IMR-90 (cell line): ENCODE measurements around the gene TM4SF20. TPM values are rescaled to one million over a fixed set of nuclear protein-coding genes. Genes with fewer than 3 reads are reported as not detected.

Source experiments
- ATAC-seq: fragments of 200-7000 bp; cut with Tn5 transposase; 2 replicates; pipeline ENCODE4 v1.9.1; 2020; ENCODE audit warnings: low read depth, mild to moderate bottlenecking, moderate library complexity
- BruUV-seq: library from RNA; stranded (reverse); fragments of 400-500 nt; replicated peaks from 2 replicates; lab custom pipeline; 2021; lab: Mats Ljungman, UMichigan
- CTCF ChIA-PET: fragments of 300-600 bp; formaldehyde crosslinking; extraction: SDS; loops from one replicate; lab custom pipeline; 2021; ENCODE audit warnings: antibody characterized with exemption; lab: Yijun Ruan, JAX
- POLR2A ChIA-PET: fragments of 300-600 bp; sonication (Branson Sonifier 250); formaldehyde crosslinking; loops from one replicate; lab custom pipeline; 2022; ENCODE audit warnings: antibody characterized with exemption; ENCODE audit not compliant: unreplicated experiment; lab: Charles Lee
- DNase-seq: peaks from one replicate; pipeline ENCODE4 v3.0.0; 2013
- H2AFZ ChIP-seq: replicated peaks from 2 replicates; pipeline ENCODE3; 2013; ENCODE audit warnings: low read length, mild to moderate bottlenecking; ENCODE audit not compliant: poor library complexity
- H2AK5ac ChIP-seq: 2 replicates; pipeline ENCODE4 v1.6.1; 2013; ENCODE audit warnings: low read depth, low read length, inconsistent platforms
- H2AK9ac ChIP-seq: replicated peaks from 2 replicates; pipeline ENCODE3; 2013; ENCODE audit warnings: mild to moderate bottlenecking, low read depth, low read length, moderate library complexity; ENCODE audit not compliant: poor library complexity
- H2BK120ac ChIP-seq: 2 replicates; pipeline ENCODE4 v1.6.1; 2013; ENCODE audit warnings: low read depth, low read length, inconsistent platforms
- H2BK15ac ChIP-seq: 3 replicates; pipeline ENCODE4 v1.6.1; 2013; ENCODE audit warnings: low read depth, low read length, inconsistent platforms
- H2BK20ac ChIP-seq: 2 replicates; pipeline ENCODE4 v1.6.1; 2013; ENCODE audit warnings: low read depth, mild to moderate bottlenecking, inconsistent platforms, low read length, moderate library complexity
- H2BK5ac ChIP-seq: 2 replicates; pipeline ENCODE4 v1.6.1; 2013; ENCODE audit warnings: mild to moderate bottlenecking, low read depth, low read length, inconsistent platforms; ENCODE audit not compliant: poor library complexity, severe bottlenecking
- H3K14ac ChIP-seq: replicated peaks from 2 replicates; pipeline ENCODE4 v1.6.1; 2013; ENCODE audit warnings: low read depth, low read length, inconsistent platforms
- H3K18ac ChIP-seq: 2 replicates; pipeline ENCODE4 v1.6.1; 2013; ENCODE audit warnings: low read depth, low read length, control low read depth
- H3K23ac ChIP-seq: 2 replicates; pipeline ENCODE4 v1.6.1; 2013; ENCODE audit warnings: low read depth, low read length, inconsistent platforms
- H3K27ac ChIP-seq: 2 replicates; pipeline ENCODE4 v1.5.1; 2013; ENCODE audit warnings: mild to moderate bottlenecking, control low read depth, low read length; ENCODE audit not compliant: insufficient read depth
- H3K27me3 ChIP-seq: 2 replicates; pipeline ENCODE4 v1.6.1; 2013; ENCODE audit warnings: low read length; ENCODE audit not compliant: control insufficient read depth, insufficient read depth
- H3K36me3 ChIP-seq: 2 replicates; pipeline ENCODE4 v1.6.1; 2013; ENCODE audit warnings: low read length, mixed read lengths; ENCODE audit not compliant: control insufficient read depth, insufficient read depth
- H3K4ac ChIP-seq: 2 replicates; pipeline ENCODE4 v1.6.1; 2013; ENCODE audit warnings: low read depth, low read length, inconsistent platforms
- H3K4me1 ChIP-seq: 2 replicates; pipeline ENCODE4 v1.6.1; 2013; ENCODE audit warnings: low read length, mixed read lengths; ENCODE audit not compliant: control insufficient read depth, insufficient read depth
- H3K4me2 ChIP-seq: 2 replicates; pipeline ENCODE4 v1.6.1; 2013; ENCODE audit warnings: low read depth, mild to moderate bottlenecking, control low read depth, low read length, moderate library complexity
- H3K4me3 ChIP-seq: 2 replicates; pipeline ENCODE4 v1.5.1; 2013; ENCODE audit warnings: low read depth, mild to moderate bottlenecking, control low read depth, low read length, moderate library complexity; ENCODE audit not compliant: insufficient read depth
- H3K56ac ChIP-seq: 2 replicates; pipeline ENCODE4 v1.6.1; 2013; ENCODE audit warnings: low read length, inconsistent platforms; ENCODE audit not compliant: insufficient read depth; ENCODE audit errors: extremely low read depth
- H3K79me1 ChIP-seq, 2 experiments: 2 replicates each; pipeline ENCODE4 v1.6.1; 2013; ENCODE audit warnings: low read length in 2 of 2, inconsistent platforms in 1 of 2, low read depth in 1 of 2
- H3K9ac ChIP-seq: 2 replicates; pipeline ENCODE4 v1.6.1; 2013; ENCODE audit warnings: low read depth, low read length, control low read depth
- H3K9me1 ChIP-seq: 2 replicates; pipeline ENCODE4 v1.6.1; 2013; ENCODE audit warnings: low read length, inconsistent platforms; ENCODE audit not compliant: insufficient read depth
- H3K9me3 ChIP-seq: 2 replicates; pipeline ENCODE4 v1.6.1; 2013; ENCODE audit warnings: low read length; ENCODE audit not compliant: control insufficient read depth, insufficient read depth
- H4K20me1 ChIP-seq: 2 replicates; pipeline ENCODE4 v1.6.1; 2013; ENCODE audit warnings: low read length, inconsistent platforms; ENCODE audit not compliant: insufficient read depth
- H4K5ac ChIP-seq: 2 replicates; pipeline ENCODE4 v1.6.1; 2013; ENCODE audit warnings: mild to moderate bottlenecking, low read depth, low read length, control low read depth
- H4K8ac ChIP-seq, 2 experiments: 2 replicates each; pipeline ENCODE4 v1.6.1; 2013; ENCODE audit warnings: low read depth in 2 of 2, low read length in 2 of 2, control low read depth in 1 of 2, inconsistent platforms in 1 of 2
- H4K91ac ChIP-seq: 2 replicates; pipeline ENCODE4 v1.6.1; 2013; ENCODE audit warnings: low read depth, low read length, inconsistent platforms; ENCODE audit not compliant: insufficient read depth
- BHLHE40 ChIP-seq: fragments of 150-350 bp; IDR thresholded peaks from 2 replicates; pipeline ENCODE4 v1.6.1; 2016; ENCODE audit warnings: mild to moderate bottlenecking, low read depth, low read length
- CEBPB ChIP-seq: IDR thresholded peaks from 2 replicates; pipeline ENCODE4 v1.6.1; 2012; ENCODE audit warnings: low read depth, low read length, improper control_type of control experiment
- CHD1 ChIP-seq: IDR thresholded peaks from 2 replicates; pipeline ENCODE4 v1.6.1; 2012; ENCODE audit warnings: low read depth, low read length, improper control_type of control experiment
- ELK1 ChIP-seq: fragments of 150-350 bp; IDR thresholded peaks from 2 replicates; pipeline ENCODE4 v1.6.1; 2016; ENCODE audit warnings: low read depth, mild to moderate bottlenecking, low read length, moderate library complexity, borderline replicate concordance
- MXI1 ChIP-seq: IDR thresholded peaks from 2 replicates; pipeline ENCODE4 v1.6.1; 2012; ENCODE audit warnings: low read depth, mild to moderate bottlenecking, low read length, moderate library complexity, borderline replicate concordance
- POLR2A ChIP-seq: IDR thresholded peaks from 2 replicates; pipeline ENCODE4 v1.6.1; 2012; ENCODE audit warnings: mild to moderate bottlenecking, low read depth, low read length
- SMC3 ChIP-seq: fragments of 150-350 bp; IDR thresholded peaks from 2 replicates; pipeline ENCODE4 v1.6.1; 2016; ENCODE audit warnings: low read depth, mild to moderate bottlenecking, antibody characterized with exemption, low read length, moderate library complexity
- WGBS, 2 experiments: methylation state at CpG; one replicate each; pipeline versions ENCODE4 v1.1.5 to v1.1.7; 2013; ENCODE audit warnings: missing lambda C conversion rate in 2 of 2; ENCODE audit not compliant: insufficient read length in 1 of 2; ENCODE audit errors: extremely low coverage in 2 of 2; 5-methylcytosine and 5-hydroxymethylcytosine counted together
- dilution Hi-C: fragments of 300-500 bp; cut with HindIII; formaldehyde crosslinking; loops from one replicate; pipeline ENCODE4 v1.14.3; 2018; ENCODE audit warnings: low sequenced_read_pairs; ENCODE audit not compliant: unreplicated experiment
- in situ Hi-C: fragments of 300-500 bp; cut with MboI; formaldehyde crosslinking; loops from 3 replicates; pipeline ENCODE4 v1.14.3; 2019; ENCODE audit warnings: low sequenced_read_pairs, inconsistent platforms, mixed read lengths
- intact Hi-C: fragments of 100-400 bp; cut with micrococcal nuclease; formaldehyde crosslinking; loops from 2 replicates; pipeline ENCODE4 v1.10.0; 2022
- polyA plus RNA-seq, 3 experiments: library from polyadenylated mRNA; depleted of rRNA; stranded (reverse); fragments of >200 nt; gene quantifications; 2 replicates each; pipeline ENCODE4 v1.2.3, GENCODE V29; 2012; ENCODE audit warnings: low replicate concordance in 1 of 3
- total RNA-seq: library from RNA; depleted of rRNA; stranded (reverse); fragments of >200 nt; gene quantifications from 2 replicates; pipeline ENCODE4 v1.2.3, GENCODE V29; 2012
- TF ChIP-seq, protein P1 (sequence below): conservative IDR thresholded peaks from 2 replicates; pipeline ENCODE4 v1.5.1; 2012; ENCODE audit warnings: mild to moderate bottlenecking, low read depth, low read length, improper control_type of control experiment

Gene TM4SF20
- total and polyA plus RNA-seq, 2 of the 4 experiments (the other 2 are of a cell fraction): under 0.01 to 0.03 TPM

GRCh38 chr2:227416701-227417100 is 37.6 kb upstream of the TM4SF20 start:
- no TSS peak for BruUV-seq
- ChIA-PET CTCF (interaction anchor here (3.2 kb wide), 1 partner anchor 11 kb away, joined by 10 read pairs; no protein-coding TSS in a partner anchor), POLR2A (no interaction called here)
- Histone ChIP-seq H3K36me3 (no peaks in the 10 kb centered on the region), H3K18ac (no peak overlapping the region), H3K23ac (no peak overlapping the region), H2AK5ac (no peak overlapping the region), H2BK20ac (no peak overlapping the region), H3K9me1 (no peaks in the 10 kb centered on the region), H3K9ac (no peak overlapping the region), H4K20me1 (no peaks in the 10 kb centered on the region), H3K4ac (no peak overlapping the region), H3K4me1 (peaks cover 4% of the 10 kb centered on the region), H2BK120ac (no peak overlapping the region), H4K8ac (peak overlapping the region in 1 of 2 experiments; percentile 21; a peak in 1 of 4 replicates), H3K9me3 (no peaks in the 10 kb centered on the region), H3K4me2 (no peak overlapping the region), H3K4me3 (no peak overlapping the region), H3K79me1 (no peaks in the 10 kb centered on the region), H3K27me3 (no peaks in the 10 kb centered on the region), H3K56ac (no peak overlapping the region), H2BK5ac (no peak overlapping the region), H2AK9ac (no peak overlapping the region), H4K5ac (no peak overlapping the region), H2BK15ac (peak overlapping the region; percentile 59; the same call in 1 of the 3 replicates), H3K27ac (no peak overlapping the region), H4K91ac (no peak overlapping the region), H3K14ac (no peak overlapping the region), H2AFZ (no peak overlapping the region)
- dilution Hi-C loops: no loop called here
- intact Hi-C loops: loop anchor here (2.0 kb wide), 1 partner anchor 30 kb away; no protein-coding TSS in a partner anchor
- ATAC-seq (no peak), DNase-seq (no peak)
- no CpG with 5 or more reads among the region's 4 CpGs for WGBS, 2 experiments
- in situ Hi-C loops: no loop called here
- TF ChIP-seq ELK1: no peak
- TF ChIP-seq, protein P1, sequence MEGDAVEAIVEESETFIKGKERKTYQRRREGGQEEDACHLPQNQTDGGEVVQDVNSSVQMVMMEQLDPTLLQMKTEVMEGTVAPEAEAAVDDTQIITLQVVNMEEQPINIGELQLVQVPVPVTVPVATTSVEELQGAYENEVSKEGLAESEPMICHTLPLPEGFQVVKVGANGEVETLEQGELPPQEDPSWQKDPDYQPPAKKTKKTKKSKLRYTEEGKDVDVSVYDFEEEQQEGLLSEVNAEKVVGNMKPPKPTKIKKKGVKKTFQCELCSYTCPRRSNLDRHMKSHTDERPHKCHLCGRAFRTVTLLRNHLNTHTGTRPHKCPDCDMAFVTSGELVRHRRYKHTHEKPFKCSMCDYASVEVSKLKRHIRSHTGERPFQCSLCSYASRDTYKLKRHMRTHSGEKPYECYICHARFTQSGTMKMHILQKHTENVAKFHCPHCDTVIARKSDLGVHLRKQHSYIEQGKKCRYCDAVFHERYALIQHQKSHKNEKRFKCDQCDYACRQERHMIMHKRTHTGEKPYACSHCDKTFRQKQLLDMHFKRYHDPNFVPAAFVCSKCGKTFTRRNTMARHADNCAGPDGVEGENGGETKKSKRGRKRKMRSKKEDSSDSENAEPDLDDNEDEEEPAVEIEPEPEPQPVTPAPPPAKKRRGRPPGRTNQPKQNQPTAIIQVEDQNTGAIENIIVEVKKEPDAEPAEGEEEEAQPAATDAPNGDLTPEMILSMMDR: no peak
- TF ChIP-seq BHLHE40: no peak
- no peak for TF ChIP-seq POLR2A
- no peak for TF ChIP-seq CHD1
- TF ChIP-seq CEBPB: no peak
- no peak for TF ChIP-seq MXI1
- TF ChIP-seq SMC3: no peak
